ENCODE results near the gene PIGU. TPM values are rescaled to one million over a fixed set of nuclear protein-coding genes. Genes with fewer than 3 reads are reported as not detected.
"Not testable (repeated sequence)": the region's sequence is repeated elsewhere in the genome, so short reads cannot be mapped to it uniquely, and the experiment has no call there.

PIGU gene
- total and polyA plus RNA-seq, 3 experiments from 2014 or later: 24.9 to 33.0 (median 26.3) TPM

GRCh38 chr20:34663213-34663943 is 13.5 kb downstream of the PIGU start:
- no peaks in the 10 kb centered on the region for H3K9me3 Mint-ChIP-seq
- DNase-seq: no peak
- Histone ChIP-seq H3K27me3 (ENCODE audit: insufficient read depth, low read length, poor library complexity, severe bottlenecking) (no peaks in the 10 kb centered on the region), H3K27ac (ENCODE audit: low read depth, low read length) (no peak overlapping the region), H3K4me1 (ENCODE audit: insufficient read depth, low read length) (no peaks in the 10 kb centered on the region), H3K36me3 (ENCODE audit: insufficient read depth, low read length) (no peaks in the 10 kb centered on the region), H3K9me3 (ENCODE audit: low read length) (no peaks in the 10 kb centered on the region), H3K4me3 (ENCODE audit: low read length) (no peak overlapping the region)
- H3K27me3 Mint-ChIP-seq: no peaks in the 10 kb centered on the region
- peaks cover 0 to 7% (median 0%) of the 10 kb centered on the region in 3 donors for H3K36me3 Mint-ChIP-seq
- ChIA-PET POLR2A (no interaction called here), CTCF (no interaction called here)
- H3K4me1 Mint-ChIP-seq: peaks cover 5 to 25% (median 16%) of the 10 kb centered on the region in 3 donors
- no peak overlapping the region for H3K4me3 Mint-ChIP-seq
- H3K27ac Mint-ChIP-seq: peak overlapping the region in 1 of 8 donors; percentile 8

- POLR2A ChIA-PET: interaction anchor here (0.6 kb wide), 1 partner anchor 13 kb away, joined by 4 read pairs; no protein-coding TSS in a partner anchor
- Mint-ChIP-seq H3K4me1 (peaks cover 3 to 21% (median 16%) of the 10 kb centered on the region in 3 donors), H3K27ac (peak overlapping the region in 1 of 8 donors; percentile 15), H3K36me3 (peaks cover 0 to 12% (median 3%) of the 10 kb centered on the region in 3 donors)
- CTCF ChIA-PET; H3K9me3 ChIP-seq (ENCODE audit: low read length); H3K36me3 ChIP-seq (ENCODE audit: insufficient read depth, low read length); H3K27me3 Mint-ChIP-seq; H3K27ac ChIP-seq (ENCODE audit: low read depth, low read length); H3K9me3 Mint-ChIP-seq; H3K4me1 ChIP-seq (ENCODE audit: insufficient read depth, low read length); H3K4me3 ChIP-seq (ENCODE audit: low read length); H3K27me3 ChIP-seq (ENCODE audit: insufficient read depth, low read length, poor library complexity, severe bottlenecking); H3K4me3 Mint-ChIP-seq; DNase-seq: not testable (repeated sequence)
Observed at GRCh38 chr20:34661811-34662210, 15.1 kb downstream of the PIGU start.

GRCh38 chr20:34658654-34659053 is 18.2 kb downstream of the PIGU start:
- H3K27me3 ChIP-seq (ENCODE audit: insufficient read depth, low read length, poor library complexity, severe bottlenecking); H3K27ac ChIP-seq (ENCODE audit: low read depth, low read length); H3K9me3 ChIP-seq (ENCODE audit: low read length); CTCF ChIA-PET; DNase-seq; H3K27me3 Mint-ChIP-seq; H3K27ac Mint-ChIP-seq; POLR2A ChIA-PET; H3K4me3 Mint-ChIP-seq; H3K36me3 ChIP-seq (ENCODE audit: insufficient read depth, low read length); H3K9me3 Mint-ChIP-seq; H3K4me3 ChIP-seq (ENCODE audit: low read length); H3K4me1 ChIP-seq (ENCODE audit: insufficient read depth, low read length): not testable (repeated sequence)
- H3K36me3 Mint-ChIP-seq: peaks cover 2 to 16% (median 5%) of the 10 kb centered on the region in 3 donors
- peaks cover 3 to 16% (median 15%) of the 10 kb centered on the region in 3 donors for H3K4me1 Mint-ChIP-seq

GRCh38 chr20:34654207-34654744 is 22.6 kb downstream of the PIGU start:
- Mint-ChIP-seq H3K27ac (no peak overlapping the region), H3K36me3 (peaks cover 5 to 37% (median 16%) of the 10 kb centered on the region in 3 donors), H3K4me1 (no peaks in the 10 kb centered on the region), H3K9me3 (no peaks in the 10 kb centered on the region), H3K27me3 (no peaks in the 10 kb centered on the region), H3K4me3 (no peak overlapping the region)
- no peak for DNase-seq
- no peak overlapping the region for H3K27ac ChIP-seq (ENCODE audit: low read depth, low read length)
- peaks cover 10% of the 10 kb centered on the region for H3K36me3 ChIP-seq (ENCODE audit: insufficient read depth, low read length)
- no peak overlapping the region for H3K4me3 ChIP-seq (ENCODE audit: low read length)
- no peaks in the 10 kb centered on the region for H3K27me3 ChIP-seq (ENCODE audit: insufficient read depth, low read length, poor library complexity, severe bottlenecking)
- H3K9me3 ChIP-seq (ENCODE audit: low read length): no peaks in the 10 kb centered on the region
- ChIA-PET CTCF (no interaction called here), POLR2A (no interaction called here)
- H3K4me1 ChIP-seq (ENCODE audit: insufficient read depth, low read length): no peaks in the 10 kb centered on the region

GRCh38 chr20:34651200-34651599 is 25.7 kb downstream of the PIGU start:
- no peaks in the 10 kb centered on the region for H3K4me1 ChIP-seq (ENCODE audit: insufficient read depth, low read length)
- H3K36me3 ChIP-seq (ENCODE audit: insufficient read depth, low read length): peaks cover 10% of the 10 kb centered on the region
- H3K9me3 ChIP-seq (ENCODE audit: low read length): no peaks in the 10 kb centered on the region
- Mint-ChIP-seq H3K4me3 (no peak overlapping the region), H3K27me3 (no peaks in the 10 kb centered on the region), H3K27ac (peak overlapping the region in 1 of 8 donors; percentile 6), H3K36me3 (peaks cover 0 to 34% (median 16%) of the 10 kb centered on the region in 3 donors), H3K4me1 (no peaks in the 10 kb centered on the region), H3K9me3 (no peaks in the 10 kb centered on the region)
- no peaks in the 10 kb centered on the region for H3K27me3 ChIP-seq (ENCODE audit: insufficient read depth, low read length, poor library complexity, severe bottlenecking)
- no peak overlapping the region for H3K4me3 ChIP-seq (ENCODE audit: low read length)
- ChIA-PET POLR2A (no interaction called here), CTCF (interaction anchor here (1.2 kb wide), 1 partner anchor 16 kb away, joined by 4 read pairs; no protein-coding TSS in a partner anchor)
- H3K27ac ChIP-seq (ENCODE audit: low read depth, low read length): no peak overlapping the region
- DNase-seq: no peak

- H3K4me1 Mint-ChIP-seq: no peaks in the 10 kb centered on the region
- ChIA-PET POLR2A (no interaction called here), CTCF (no interaction called here)
- H3K36me3 ChIP-seq (ENCODE audit: insufficient read depth, low read length): peaks cover 4% of the 10 kb centered on the region
- no peaks in the 10 kb centered on the region for H3K9me3 ChIP-seq (ENCODE audit: low read length)
- H3K27me3 ChIP-seq (ENCODE audit: insufficient read depth, low read length, poor library complexity, severe bottlenecking): no peaks in the 10 kb centered on the region
- no peaks in the 10 kb centered on the region for H3K27me3 Mint-ChIP-seq
- DNase-seq: no peak
- no peak overlapping the region for H3K4me3 Mint-ChIP-seq
- peak overlapping the region in 1 of 8 donors; percentile 46 for H3K27ac Mint-ChIP-seq
- no peak overlapping the region for H3K27ac ChIP-seq (ENCODE audit: low read depth, low read length)
- no peaks in the 10 kb centered on the region for H3K9me3 Mint-ChIP-seq
- no peak overlapping the region for H3K4me3 ChIP-seq (ENCODE audit: low read length)
- no peaks in the 10 kb centered on the region for H3K4me1 ChIP-seq (ENCODE audit: insufficient read depth, low read length)
- peaks cover 0 to 40% (median 11%) of the 10 kb centered on the region in 3 donors for H3K36me3 Mint-ChIP-seq
Observed at GRCh38 chr20:34647737-34648136, 29.2 kb downstream of the PIGU start.

GRCh38 chr20:34644951-34645350 is 31.9 kb downstream of the PIGU start:
- no peaks in the 10 kb centered on the region for H3K27me3 ChIP-seq (ENCODE audit: insufficient read depth, low read length, poor library complexity, severe bottlenecking)
- peaks cover 0 to 34% (median 6%) of the 10 kb centered on the region in 3 donors for H3K36me3 Mint-ChIP-seq
- ChIA-PET POLR2A (interaction anchor here (0.7 kb wide), 1 partner anchor 24 kb away, joined by 4 read pairs; no protein-coding TSS in a partner anchor), CTCF (no interaction called here)
- H3K27me3 Mint-ChIP-seq: no peaks in the 10 kb centered on the region
- H3K4me1 Mint-ChIP-seq: no peaks in the 10 kb centered on the region
- H3K9me3 Mint-ChIP-seq: no peaks in the 10 kb centered on the region
- no peaks in the 10 kb centered on the region for H3K36me3 ChIP-seq (ENCODE audit: insufficient read depth, low read length)
- H3K4me3 ChIP-seq (ENCODE audit: low read length): no peak overlapping the region
- H3K27ac ChIP-seq (ENCODE audit: low read depth, low read length): no peak overlapping the region
- no peaks in the 10 kb centered on the region for H3K4me1 ChIP-seq (ENCODE audit: insufficient read depth, low read length)
- no peak overlapping the region for H3K27ac Mint-ChIP-seq
- no peak overlapping the region for H3K4me3 Mint-ChIP-seq
- H3K9me3 ChIP-seq (ENCODE audit: low read length): no peaks in the 10 kb centered on the region
- DNase-seq: no peak

GRCh38 chr20:34644345-34644744 is 32.5 kb downstream of the PIGU start:
- H3K9me3 ChIP-seq (ENCODE audit: low read length): no peaks in the 10 kb centered on the region
- Mint-ChIP-seq H3K4me3 (no peak overlapping the region), H3K36me3 (peaks cover 0 to 39% (median 6%) of the 10 kb centered on the region in 3 donors), H3K27ac (peak overlapping the region in 1 of 8 donors; percentile 38), H3K27me3 (no peaks in the 10 kb centered on the region), H3K4me1 (no peaks in the 10 kb centered on the region), H3K9me3 (no peaks in the 10 kb centered on the region)
- DNase-seq: no peak
- H3K27me3 ChIP-seq (ENCODE audit: insufficient read depth, low read length, poor library complexity, severe bottlenecking): no peaks in the 10 kb centered on the region
- H3K4me1 ChIP-seq (ENCODE audit: insufficient read depth, low read length): no peaks in the 10 kb centered on the region
- H3K36me3 ChIP-seq (ENCODE audit: insufficient read depth, low read length): no peaks in the 10 kb centered on the region
- POLR2A ChIA-PET: interaction anchor here (0.7 kb wide), 1 partner anchor 25 kb away, joined by 4 read pairs; no protein-coding TSS in a partner anchor
- H3K4me3 ChIP-seq (ENCODE audit: low read length): no peak overlapping the region
- H3K27ac ChIP-seq (ENCODE audit: low read depth, low read length): no peak overlapping the region
- CTCF ChIA-PET: interaction anchor here (1.2 kb wide), 1 partner anchor 9 kb away, joined by 5 read pairs; no protein-coding TSS in a partner anchor

All from CD8-positive, alpha-beta memory T cell (primary cell).